HG03575 (cell line): Measurements from ENCODE around the gene LIPE.
"Not testable (repeated sequence)": the region's sequence is repeated elsewhere in the genome, so short reads cannot be mapped to it uniquely, and the experiment has no call there.

ENCODE experiments used
- ATAC-seq: cut with Tn5 transposase; IDR thresholded peaks from one replicate; pipeline ENCODE4 v1.9.1; 2021; ENCODE audit not compliant: unreplicated experiment, insufficient number of reproducible peaks, low FRiP score; ENCODE audit errors: extremely low read depth

LIPE gene

GRCh38 chr19:42448306-42448705 lies 21.1 kb upstream of the LIPE start:
- ATAC-seq: not testable (repeated sequence)

- no peak for ATAC-seq
Observed at GRCh38 chr19:42445948-42446347, 18.8 kb upstream of the LIPE start.

GRCh38 chr19:42443944-42444398 lies 16.8 kb upstream of the LIPE start:
- no peak for ATAC-seq

GRCh38 chr19:42442833-42443232 lies 15.6 kb upstream of the LIPE start, which contains the start of gene CXCL17:
Gene CXCL17 (minus strand): TSS chr19:42442946. CDS start chr19:42442832, 114 bp downstream.
- no peak for ATAC-seq

- ATAC-seq: no peak
Observed at GRCh38 chr19:42441049-42441445, 13.9 kb upstream of the LIPE start.

GRCh38 chr19:42440357-42441048 lies 13.3 kb upstream of the LIPE start:
- ATAC-seq: no peak

GRCh38 chr19:42436006-42436405 lies 8.8 kb upstream of the LIPE start:
- no peak for ATAC-seq

- ATAC-seq: no peak
Observed at GRCh38 chr19:42435316-42435715, 8.1 kb upstream of the LIPE start.

GRCh38 chr19:42433503-42434260 lies 6.5 kb upstream of the LIPE start:
- no peak for ATAC-seq

- ATAC-seq: no peak
Observed at GRCh38 chr19:42431486-42431885, 4.3 kb upstream of the LIPE start.

GRCh38 chr19:42428676-42429075 lies 1.5 kb upstream of the LIPE start:
- ATAC-seq: no peak

GRCh38 chr19:42426643-42427042 lies 545 bp downstream of the LIPE start:
- ATAC-seq: no peak

- no peak for ATAC-seq
Observed at GRCh38 chr19:42424712-42425131, 2.5 kb downstream of the LIPE start.

- ATAC-seq: no peak
Observed at GRCh38 chr19:42424345-42424707, 2.9 kb downstream of the LIPE start.

- ATAC-seq: no peak
Observed at GRCh38 chr19:42423462-42424344, 3.5 kb downstream of the LIPE start.

GRCh38 chr19:42422901-42423461 lies 4.2 kb downstream of the LIPE start:
- ATAC-seq: no peak

- ATAC-seq: no peak
Observed at GRCh38 chr19:42422092-42422900, 4.9 kb downstream of the LIPE start.

- ATAC-seq: no peak
Observed at GRCh38 chr19:42421591-42422031, 5.6 kb downstream of the LIPE start.
